GM23338 (cell line): ENCODE measurements around the gene OLIG1. TPM values are rescaled to one million over a fixed set of nuclear protein-coding genes. Genes with fewer than 3 reads are reported as not detected.

Experiments
- ATAC-seq: fragments of 200-7000 bp; cut with Tn5 transposase; 3 replicates; pipeline ENCODE4 v1.9.1; 2020
- DNase-seq: peaks from one replicate; pipeline ENCODE4 v3.0.0-alpha.2; 2015; ENCODE audit warnings: low spot score
- H2AFZ ChIP-seq: fragments of 200-600 bp; sonication (generic); 2 replicates; pipeline ENCODE4 v1.8.0; 2016; ENCODE audit warnings: antibody characterized with exemption, mild to moderate bottlenecking, moderate library complexity
- H3F3A ChIP-seq: fragments of 200-600 bp; sonication (generic); replicated peaks from 2 replicates; pipeline ENCODE4 v1.8.0; 2017; ENCODE audit warnings: antibody characterized with exemption, mixed run types, low read depth
- H3K27ac ChIP-seq: fragments of 200-600 bp; sonication (generic); 2 replicates; pipeline ENCODE4 v1.6.1; 2016; ENCODE audit warnings: low read depth
- H3K27me3 ChIP-seq: fragments of 200-600 bp; sonication (generic); 2 replicates; pipeline ENCODE4 v1.8.0; 2016; ENCODE audit warnings: mild to moderate bottlenecking, mixed run types, moderate library complexity; ENCODE audit not compliant: insufficient read depth
- H3K36me3 ChIP-seq: fragments of 200-600 bp; sonication (generic); 2 replicates; pipeline ENCODE4 v1.8.0; 2016; ENCODE audit warnings: mild to moderate bottlenecking; ENCODE audit not compliant: insufficient read depth
- H3K4me1 ChIP-seq: fragments of 200-600 bp; sonication (generic); 2 replicates; pipeline ENCODE4 v1.8.0; 2016; ENCODE audit warnings: mild to moderate bottlenecking, moderate library complexity; ENCODE audit not compliant: insufficient read depth
- H3K4me2 ChIP-seq: fragments of 200-600 bp; sonication (generic); 2 replicates; pipeline ENCODE4 v1.7.1; 2017; ENCODE audit warnings: mixed run types
- H3K4me3 ChIP-seq: fragments of 200-600 bp; sonication (generic); 2 replicates; pipeline ENCODE4 v1.6.1; 2016; ENCODE audit warnings: mixed run types
- H3K79me2 ChIP-seq: fragments of 200-600 bp; sonication (generic); replicated peaks from 2 replicates; pipeline ENCODE4 v1.8.0; 2017; ENCODE audit warnings: mild to moderate bottlenecking; ENCODE audit not compliant: insufficient read depth
- H3K9me2 ChIP-seq: fragments of 200-600 bp; sonication (generic); 2 replicates; pipeline ENCODE4 v1.8.0; 2017; ENCODE audit not compliant: insufficient read depth
- H4K20me1 ChIP-seq: fragments of 200-600 bp; sonication (generic); replicated peaks from 2 replicates; pipeline ENCODE4 v1.8.0; 2017; ENCODE audit warnings: mild to moderate bottlenecking; ENCODE audit not compliant: insufficient read depth
- H3K27ac Mint-ChIP-seq: 2 replicates; pipeline ENCODE4 v1.8.0; 2020; ENCODE audit warnings: inconsistent platforms, mild to moderate bottlenecking, moderate library complexity, mixed read lengths
- H3K27me3 Mint-ChIP-seq: 3 replicates; pipeline ENCODE4 v1.8.0; 2022; ENCODE audit warnings: low read depth, mild to moderate bottlenecking, moderate library complexity, mixed read lengths, inconsistent platforms; ENCODE audit not compliant: insufficient read depth, poor library complexity
- H3K36me3 Mint-ChIP-seq: 3 replicates; pipeline ENCODE4 v1.8.0; 2021; ENCODE audit warnings: low read depth, mild to moderate bottlenecking, inconsistent platforms, moderate library complexity, mixed read lengths
- H3K4me1 Mint-ChIP-seq: 3 replicates; pipeline ENCODE4 v1.8.0; 2020; ENCODE audit warnings: mild to moderate bottlenecking, inconsistent platforms, mixed read lengths
- H3K4me3 Mint-ChIP-seq: 3 replicates; pipeline ENCODE4 v1.8.0; 2021; ENCODE audit warnings: moderate library complexity, mild to moderate bottlenecking, inconsistent platforms, mixed read lengths
- H3K9me3 Mint-ChIP-seq: 3 replicates; pipeline ENCODE4 v1.8.0; 2020; ENCODE audit warnings: moderate library complexity, mild to moderate bottlenecking, inconsistent platforms, mixed read lengths
- CREB1 ChIP-seq: fragments of 250-450 bp; sonication (Bioruptor Pico); IDR thresholded peaks from 2 replicates; pipeline ENCODE4 v1.5.0; 2020; ENCODE audit warnings: low read depth, mild to moderate bottlenecking, moderate library complexity
- CTCF ChIP-seq, 2 experiments: fragments of 200-600 bp in 1 of 2; sonication (generic) in 1 of 2; conservative IDR thresholded peaks; 2 replicates each; pipeline versions ENCODE4 v1.5.1 to v1.6.1; 2016 to 2017; ENCODE audit warnings: antibody characterized with exemption in 2 of 2, low read depth in 2 of 2, mild to moderate bottlenecking in 2 of 2, moderate library complexity in 1 of 2
- ETS1 ChIP-seq: IDR thresholded peaks from 2 replicates; pipeline ENCODE4 v1.6.1; 2016; ENCODE audit warnings: antibody characterized with exemption
- EZH2 ChIP-seq: fragments of 200-600 bp; sonication (generic); IDR thresholded peaks from one replicate; pipeline ENCODE4 v1.8.0; 2017; ENCODE audit warnings: antibody characterized with exemption, mild to moderate bottlenecking, low read depth; ENCODE audit not compliant: unreplicated experiment
- EZH2phosphoT487 ChIP-seq: fragments of 200-600 bp; sonication (generic); IDR thresholded peaks from one replicate; pipeline ENCODE4 v1.8.1; 2018; ENCODE audit warnings: antibody characterized with exemption; ENCODE audit not compliant: unreplicated experiment
- JUNB ChIP-seq: IDR thresholded peaks from one replicate; pipeline ENCODE4 v1.6.1; 2016; ENCODE audit warnings: antibody characterized with exemption; ENCODE audit not compliant: unreplicated experiment
- NANOG ChIP-seq: IDR thresholded peaks from 2 replicates; pipeline ENCODE4 v1.6.1; 2016; ENCODE audit warnings: antibody characterized with exemption, borderline replicate concordance
- POLR2AphosphoS5 ChIP-seq: IDR thresholded peaks from 2 replicates; pipeline ENCODE4 v1.6.1; 2016; ENCODE audit warnings: antibody characterized with exemption, low read depth
- STAT1 ChIP-seq: IDR thresholded peaks from one replicate; pipeline ENCODE4 v1.6.1; 2016; ENCODE audit warnings: antibody characterized with exemption; ENCODE audit not compliant: unreplicated experiment
- ZNF114 ChIP-seq: fragments of 250-450 bp; sonication (Bioruptor Pico); IDR thresholded peaks from 2 replicates; pipeline ENCODE4 v1.5.0; 2020; ENCODE audit warnings: mild to moderate bottlenecking, moderate library complexity
- ZNF331 ChIP-seq: fragments of 250-450 bp; sonication (Bioruptor Pico); IDR thresholded peaks from 2 replicates; pipeline ENCODE4 v1.5.0; 2020; ENCODE audit warnings: low read depth, mild to moderate bottlenecking, moderate library complexity
- polyA plus RNA-seq: library from polyadenylated mRNA; unstranded; fragments of >200 nt; fragmentation: Nextera tagmentation; extraction: Ambion mirVana; gene quantifications from 2 replicates; pipeline ENCODE4 v1.2.1, GENCODE V29; 2016
- total RNA-seq: library from RNA; depleted of rRNA; stranded (reverse); fragments of >200 nt; shearing (Covaris generic); gene quantifications from 2 replicates; pipeline ENCODE4 v1.2.3, GENCODE V29; 2014
- TF ChIP-seq, protein P1 (sequence below): IDR thresholded peaks from one replicate; pipeline ENCODE4 v1.6.1; 2018; ENCODE audit warnings: antibody characterized with exemption; ENCODE audit not compliant: unreplicated experiment
- TF ChIP-seq, protein P2 (sequence below): fragments of 250-450 bp; sonication (Bioruptor Pico); IDR thresholded peaks from 2 replicates; pipeline ENCODE4 v1.5.0; 2020; ENCODE audit warnings: mild to moderate bottlenecking, moderate library complexity

The OLIG1 gene
- total and polyA plus RNA-seq, 2 experiments from 2014 or later, result 0.14 to 0.81 TPM

- Mint-ChIP-seq H3K4me3 (peak within 1 kb of the TSS; percentile 80), H3K27me3 (peaks cover 93% of the 10 kb centered on the region), H3K9me3 (peaks cover 3% of the 10 kb centered on the region; the same call in 2 of the 3 replicates), H3K4me1 (peaks cover 34% of the 10 kb centered on the region), H3K27ac (peak within 1 kb of the TSS; percentile 65), H3K36me3 (no peaks in the 10 kb centered on the region; the same call in 1 of the 3 replicates)
- ATAC-seq (peak; percentile 73), DNase-seq (peak; percentile 98)
- TF ChIP-seq JUNB (no peak), CREB1 (CRISPR knock-in tag) (peak; percentile 69), EZH2phosphoT487 (no peak), ZNF114 (CRISPR knock-in tag) (no peak), CTCF (conservative IDR thresholded peaks at IDR 0.05; ENCODE audit: low read depth in 2 of 2) (no peak), NANOG (no peak), ZNF331 (CRISPR knock-in tag) (no peak), EZH2 (peak; percentile 96), POLR2AphosphoS5 (no peak), ETS1 (no peak), STAT1 (no peak)
- TF ChIP-seq, protein P1, sequence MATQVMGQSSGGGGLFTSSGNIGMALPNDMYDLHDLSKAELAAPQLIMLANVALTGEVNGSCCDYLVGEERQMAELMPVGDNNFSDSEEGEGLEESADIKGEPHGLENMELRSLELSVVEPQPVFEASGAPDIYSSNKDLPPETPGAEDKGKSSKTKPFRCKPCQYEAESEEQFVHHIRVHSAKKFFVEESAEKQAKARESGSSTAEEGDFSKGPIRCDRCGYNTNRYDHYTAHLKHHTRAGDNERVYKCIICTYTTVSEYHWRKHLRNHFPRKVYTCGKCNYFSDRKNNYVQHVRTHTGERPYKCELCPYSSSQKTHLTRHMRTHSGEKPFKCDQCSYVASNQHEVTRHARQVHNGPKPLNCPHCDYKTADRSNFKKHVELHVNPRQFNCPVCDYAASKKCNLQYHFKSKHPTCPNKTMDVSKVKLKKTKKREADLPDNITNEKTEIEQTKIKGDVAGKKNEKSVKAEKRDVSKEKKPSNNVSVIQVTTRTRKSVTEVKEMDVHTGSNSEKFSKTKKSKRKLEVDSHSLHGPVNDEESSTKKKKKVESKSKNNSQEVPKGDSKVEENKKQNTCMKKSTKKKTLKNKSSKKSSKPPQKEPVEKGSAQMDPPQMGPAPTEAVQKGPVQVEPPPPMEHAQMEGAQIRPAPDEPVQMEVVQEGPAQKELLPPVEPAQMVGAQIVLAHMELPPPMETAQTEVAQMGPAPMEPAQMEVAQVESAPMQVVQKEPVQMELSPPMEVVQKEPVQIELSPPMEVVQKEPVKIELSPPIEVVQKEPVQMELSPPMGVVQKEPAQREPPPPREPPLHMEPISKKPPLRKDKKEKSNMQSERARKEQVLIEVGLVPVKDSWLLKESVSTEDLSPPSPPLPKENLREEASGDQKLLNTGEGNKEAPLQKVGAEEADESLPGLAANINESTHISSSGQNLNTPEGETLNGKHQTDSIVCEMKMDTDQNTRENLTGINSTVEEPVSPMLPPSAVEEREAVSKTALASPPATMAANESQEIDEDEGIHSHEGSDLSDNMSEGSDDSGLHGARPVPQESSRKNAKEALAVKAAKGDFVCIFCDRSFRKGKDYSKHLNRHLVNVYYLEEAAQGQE, result no peak
- TF ChIP-seq, protein P2, sequence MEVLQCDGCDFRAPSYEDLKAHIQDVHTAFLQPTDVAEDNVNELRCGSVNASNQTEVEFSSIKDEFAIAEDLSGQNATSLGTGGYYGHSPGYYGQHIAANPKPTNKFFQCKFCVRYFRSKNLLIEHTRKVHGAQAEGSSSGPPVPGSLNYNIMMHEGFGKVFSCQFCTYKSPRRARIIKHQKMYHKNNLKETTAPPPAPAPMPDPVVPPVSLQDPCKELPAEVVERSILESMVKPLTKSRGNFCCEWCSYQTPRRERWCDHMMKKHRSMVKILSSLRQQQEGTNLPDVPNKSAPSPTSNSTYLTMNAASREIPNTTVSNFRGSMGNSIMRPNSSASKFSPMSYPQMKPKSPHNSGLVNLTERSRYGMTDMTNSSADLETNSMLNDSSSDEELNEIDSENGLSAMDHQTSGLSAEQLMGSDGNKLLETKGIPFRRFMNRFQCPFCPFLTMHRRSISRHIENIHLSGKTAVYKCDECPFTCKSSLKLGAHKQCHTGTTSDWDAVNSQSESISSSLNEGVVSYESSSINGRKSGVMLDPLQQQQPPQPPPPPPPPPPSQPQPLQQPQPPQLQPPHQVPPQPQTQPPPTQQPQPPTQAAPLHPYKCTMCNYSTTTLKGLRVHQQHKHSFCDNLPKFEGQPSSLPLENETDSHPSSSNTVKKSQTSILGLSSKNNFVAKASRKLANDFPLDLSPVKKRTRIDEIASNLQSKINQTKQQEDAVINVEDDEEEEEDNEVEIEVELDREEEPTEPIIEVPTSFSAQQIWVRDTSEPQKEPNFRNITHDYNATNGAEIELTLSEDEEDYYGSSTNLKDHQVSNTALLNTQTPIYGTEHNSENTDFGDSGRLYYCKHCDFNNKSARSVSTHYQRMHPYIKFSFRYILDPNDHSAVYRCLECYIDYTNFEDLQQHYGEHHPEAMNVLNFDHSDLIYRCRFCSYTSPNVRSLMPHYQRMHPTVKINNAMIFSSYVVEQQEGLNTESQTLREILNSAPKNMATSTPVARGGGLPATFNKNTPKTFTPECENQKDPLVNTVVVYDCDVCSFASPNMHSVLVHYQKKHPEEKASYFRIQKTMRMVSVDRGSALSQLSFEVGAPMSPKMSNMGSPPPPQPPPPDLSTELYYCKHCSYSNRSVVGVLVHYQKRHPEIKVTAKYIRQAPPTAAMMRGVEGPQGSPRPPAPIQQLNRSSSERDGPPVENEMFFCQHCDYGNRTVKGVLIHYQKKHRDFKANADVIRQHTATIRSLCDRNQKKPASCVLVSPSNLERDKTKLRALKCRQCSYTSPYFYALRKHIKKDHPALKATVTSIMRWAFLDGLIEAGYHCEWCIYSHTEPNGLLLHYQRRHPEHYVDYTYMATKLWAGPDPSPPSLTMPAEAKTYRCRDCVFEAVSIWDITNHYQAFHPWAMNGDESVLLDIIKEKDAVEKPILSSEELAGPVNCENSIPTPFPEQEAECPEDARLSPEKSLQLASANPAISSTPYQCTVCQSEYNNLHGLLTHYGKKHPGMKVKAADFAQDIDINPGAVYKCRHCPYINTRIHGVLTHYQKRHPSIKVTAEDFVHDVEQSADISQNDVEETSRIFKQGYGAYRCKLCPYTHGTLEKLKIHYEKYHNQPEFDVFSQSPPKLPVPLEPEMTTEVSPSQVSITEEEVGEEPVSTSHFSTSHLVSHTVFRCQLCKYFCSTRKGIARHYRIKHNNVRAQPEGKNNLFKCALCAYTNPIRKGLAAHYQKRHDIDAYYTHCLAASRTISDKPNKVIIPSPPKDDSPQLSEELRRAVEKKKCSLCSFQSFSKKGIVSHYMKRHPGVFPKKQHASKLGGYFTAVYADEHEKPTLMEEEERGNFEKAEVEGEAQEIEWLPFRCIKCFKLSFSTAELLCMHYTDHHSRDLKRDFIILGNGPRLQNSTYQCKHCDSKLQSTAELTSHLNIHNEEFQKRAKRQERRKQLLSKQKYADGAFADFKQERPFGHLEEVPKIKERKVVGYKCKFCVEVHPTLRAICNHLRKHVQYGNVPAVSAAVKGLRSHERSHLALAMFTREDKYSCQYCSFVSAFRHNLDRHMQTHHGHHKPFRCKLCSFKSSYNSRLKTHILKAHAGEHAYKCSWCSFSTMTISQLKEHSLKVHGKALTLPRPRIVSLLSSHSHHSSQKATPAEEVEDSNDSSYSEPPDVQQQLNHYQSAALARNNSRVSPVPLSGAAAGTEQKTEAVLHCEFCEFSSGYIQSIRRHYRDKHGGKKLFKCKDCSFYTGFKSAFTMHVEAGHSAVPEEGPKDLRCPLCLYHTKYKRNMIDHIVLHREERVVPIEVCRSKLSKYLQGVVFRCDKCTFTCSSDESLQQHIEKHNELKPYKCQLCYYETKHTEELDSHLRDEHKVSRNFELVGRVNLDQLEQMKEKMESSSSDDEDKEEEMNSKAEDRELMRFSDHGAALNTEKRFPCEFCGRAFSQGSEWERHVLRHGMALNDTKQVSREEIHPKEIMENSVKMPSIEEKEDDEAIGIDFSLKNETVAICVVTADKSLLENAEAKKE (CRISPR knock-in tag), result no peak
- Histone ChIP-seq H3K79me2 (no peaks in the 10 kb centered on the region), H3K4me2 (peak within 1 kb of the TSS; percentile 88), H2AFZ (peak within 1 kb of the TSS; percentile 100), H3K4me3 (peak within 1 kb of the TSS; percentile 64), H3K4me1 (peaks cover 58% of the 10 kb centered on the region), H3K9me2 (no peaks in the 10 kb centered on the region), H3K36me3 (no peaks in the 10 kb centered on the region), H4K20me1 (peaks cover 13% of the 10 kb centered on the region), H3F3A (0 out of 2 replicates have a peak, but pooled peaks cover 5% of the 10 kb centered on the region), H3K27me3 (peaks cover 98% of the 10 kb centered on the region), H3K27ac (no peak within 1 kb of the TSS)
Observed at GRCh38 chr21:33025489-33026442, 44.2 kb upstream of the OLIG1 start, which contains the start of gene OLIG2. Gene OLIG2 (plus strand): TSS chr21:33025935. CDS start chr21:33026863, 928 bp downstream.
